ENCODE results near the gene NOL9.

GRCh38 chr1:6599141-6599975 lies 45.0 kb upstream of the NOL9 start:
- peak; percentile 5 to 34 for TF ChIP-seq CTCF (conservative IDR thresholded peaks at IDR 0.05 in 1 of 2, IDR thresholded peaks at IDR 0.05 in 1 of 2; ENCODE audit: extremely low read depth in 1 of 2, insufficient read depth in 1 of 2, low read depth in 1 of 2, low read length in 2 of 2)
- TF ChIP-seq EZH2 (IDR thresholded peaks at IDR 0.05; ENCODE audit: borderline replicate concordance, low read length) = no peak

Data from mammary epithelial cell (primary cell).